GM13977 (cell line): ENCODE results near the gene LGR6.

ENCODE experiments used
- DNase-seq: peaks from one replicate; pipeline ENCODE4 v3.0.0; 2012; ENCODE audit warnings: low spot score
- in situ Hi-C: fragments of 300-500 bp; cut with MboI; formaldehyde crosslinking; loops from one replicate; pipeline ENCODE4 v1.12.0; 2022; ENCODE audit warnings: low sequenced_read_pairs, low pct_unique_long_range_greater_than_20kb, mixed read lengths, inconsistent platforms; ENCODE audit not compliant: unreplicated experiment
- TF ChIP-seq, protein P1 (sequence below): IDR thresholded peaks from 2 replicates; pipeline ENCODE4 v1.5.1; 2012; ENCODE audit warnings: mild to moderate bottlenecking, control low read depth; ENCODE audit not compliant: insufficient read depth; ENCODE audit errors: extremely low read depth, missing control alignments

LGR6 gene

DNA sequence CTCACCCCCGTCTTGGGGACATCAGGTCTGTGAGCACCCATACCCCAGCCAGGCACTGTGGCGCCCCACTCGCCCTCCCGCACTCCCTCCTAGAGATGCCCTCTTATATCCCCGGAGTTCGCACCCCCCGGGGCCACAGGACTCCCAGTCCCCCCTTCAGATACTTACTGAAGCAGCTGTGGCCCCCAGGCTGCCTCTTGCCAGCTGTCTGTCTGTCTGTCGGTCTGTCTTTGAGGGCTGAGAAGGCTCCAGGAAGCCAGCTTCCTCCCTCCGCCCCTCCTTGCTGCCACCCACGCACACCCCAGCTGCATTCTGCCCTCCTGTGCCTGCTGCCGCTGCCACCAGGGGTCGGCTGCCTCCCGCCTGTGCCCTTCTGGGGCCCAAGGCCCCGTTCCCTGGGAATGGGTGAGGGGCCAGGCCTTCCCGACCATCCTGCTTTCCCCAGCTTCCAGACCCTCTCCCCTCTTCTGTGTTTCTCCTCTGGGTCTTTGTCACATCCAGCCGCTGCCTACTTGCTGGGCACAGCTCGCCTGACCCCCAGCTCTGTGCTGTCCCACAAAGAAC, 33.1 kb upstream of the LGR6 start, which contains the start of gene PTPN7:
TSS of gene PTPN7 (minus strand) at position 226 of the 564 bp plus-strand sequence. CDS start 1,200 bp downstream, outside the sequence.
- TF ChIP-seq, protein P1, sequence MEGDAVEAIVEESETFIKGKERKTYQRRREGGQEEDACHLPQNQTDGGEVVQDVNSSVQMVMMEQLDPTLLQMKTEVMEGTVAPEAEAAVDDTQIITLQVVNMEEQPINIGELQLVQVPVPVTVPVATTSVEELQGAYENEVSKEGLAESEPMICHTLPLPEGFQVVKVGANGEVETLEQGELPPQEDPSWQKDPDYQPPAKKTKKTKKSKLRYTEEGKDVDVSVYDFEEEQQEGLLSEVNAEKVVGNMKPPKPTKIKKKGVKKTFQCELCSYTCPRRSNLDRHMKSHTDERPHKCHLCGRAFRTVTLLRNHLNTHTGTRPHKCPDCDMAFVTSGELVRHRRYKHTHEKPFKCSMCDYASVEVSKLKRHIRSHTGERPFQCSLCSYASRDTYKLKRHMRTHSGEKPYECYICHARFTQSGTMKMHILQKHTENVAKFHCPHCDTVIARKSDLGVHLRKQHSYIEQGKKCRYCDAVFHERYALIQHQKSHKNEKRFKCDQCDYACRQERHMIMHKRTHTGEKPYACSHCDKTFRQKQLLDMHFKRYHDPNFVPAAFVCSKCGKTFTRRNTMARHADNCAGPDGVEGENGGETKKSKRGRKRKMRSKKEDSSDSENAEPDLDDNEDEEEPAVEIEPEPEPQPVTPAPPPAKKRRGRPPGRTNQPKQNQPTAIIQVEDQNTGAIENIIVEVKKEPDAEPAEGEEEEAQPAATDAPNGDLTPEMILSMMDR = peak; percentile 68
- in situ Hi-C loops = no loop called here
- peak; percentile 78 for DNase-seq

DNA sequence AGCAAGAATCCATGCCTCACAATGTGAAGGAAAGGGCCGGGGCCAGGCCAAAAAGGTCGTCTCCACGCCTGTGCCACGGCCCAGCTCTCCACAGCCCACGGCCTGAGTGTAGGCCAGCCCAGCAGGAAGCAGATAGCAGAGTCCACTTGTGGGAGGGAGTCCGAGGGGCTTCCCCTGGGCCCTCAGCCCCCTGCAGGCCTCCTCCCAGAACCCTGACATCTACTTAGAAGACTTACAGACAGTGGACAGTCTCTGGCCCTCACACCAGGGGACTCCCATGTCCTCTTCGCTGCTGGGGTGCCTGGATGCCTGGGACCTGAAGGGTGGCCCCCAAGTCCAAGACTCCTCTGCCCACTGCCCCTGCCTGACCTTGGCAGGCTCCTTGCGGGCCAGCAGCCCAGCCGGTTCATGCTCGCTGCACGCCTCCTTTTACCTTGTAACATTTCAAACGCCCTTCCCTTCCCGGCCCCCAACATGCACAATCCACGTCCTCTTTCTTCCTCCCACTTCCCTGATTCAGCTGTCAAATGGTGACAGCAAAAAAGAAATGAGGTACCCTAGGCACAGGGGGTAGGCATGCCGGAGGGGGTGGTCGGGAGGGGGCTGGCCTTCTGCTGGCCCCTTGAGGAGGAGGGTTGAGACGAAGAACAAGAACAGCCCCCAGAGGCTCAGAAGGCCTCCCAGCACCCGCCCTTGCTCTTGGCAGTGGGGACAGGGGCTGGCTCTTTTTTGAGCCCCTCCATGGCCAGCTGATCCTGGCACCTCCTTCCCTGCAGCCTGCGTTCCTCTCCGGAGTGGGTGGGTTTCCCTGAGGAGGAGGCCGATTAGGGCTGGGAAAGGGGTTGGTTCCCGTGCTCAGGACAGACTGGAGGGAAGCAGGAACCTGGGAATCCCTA, 32.2 kb upstream of the LGR6 start:
- in situ Hi-C loops = no loop called here
- DNase-seq = no peak

GRCh38 chr1:202162047-202162417, 31.6 kb upstream of the LGR6 start:
- peak; percentile 63 for DNase-seq
- in situ Hi-C loops = no loop called here
- TF ChIP-seq, protein P1 = no peak

More for the DNA sequence above, 32.2 kb upstream of the LGR6 start:
- TF ChIP-seq, protein P1 = no peak

- TF ChIP-seq, protein P1 = no peak
- in situ Hi-C loops = no loop called here
- DNase-seq = no peak
Measured at GRCh38 chr1:202162418-202163280, 30.9 kb upstream of the LGR6 start.

DNA sequence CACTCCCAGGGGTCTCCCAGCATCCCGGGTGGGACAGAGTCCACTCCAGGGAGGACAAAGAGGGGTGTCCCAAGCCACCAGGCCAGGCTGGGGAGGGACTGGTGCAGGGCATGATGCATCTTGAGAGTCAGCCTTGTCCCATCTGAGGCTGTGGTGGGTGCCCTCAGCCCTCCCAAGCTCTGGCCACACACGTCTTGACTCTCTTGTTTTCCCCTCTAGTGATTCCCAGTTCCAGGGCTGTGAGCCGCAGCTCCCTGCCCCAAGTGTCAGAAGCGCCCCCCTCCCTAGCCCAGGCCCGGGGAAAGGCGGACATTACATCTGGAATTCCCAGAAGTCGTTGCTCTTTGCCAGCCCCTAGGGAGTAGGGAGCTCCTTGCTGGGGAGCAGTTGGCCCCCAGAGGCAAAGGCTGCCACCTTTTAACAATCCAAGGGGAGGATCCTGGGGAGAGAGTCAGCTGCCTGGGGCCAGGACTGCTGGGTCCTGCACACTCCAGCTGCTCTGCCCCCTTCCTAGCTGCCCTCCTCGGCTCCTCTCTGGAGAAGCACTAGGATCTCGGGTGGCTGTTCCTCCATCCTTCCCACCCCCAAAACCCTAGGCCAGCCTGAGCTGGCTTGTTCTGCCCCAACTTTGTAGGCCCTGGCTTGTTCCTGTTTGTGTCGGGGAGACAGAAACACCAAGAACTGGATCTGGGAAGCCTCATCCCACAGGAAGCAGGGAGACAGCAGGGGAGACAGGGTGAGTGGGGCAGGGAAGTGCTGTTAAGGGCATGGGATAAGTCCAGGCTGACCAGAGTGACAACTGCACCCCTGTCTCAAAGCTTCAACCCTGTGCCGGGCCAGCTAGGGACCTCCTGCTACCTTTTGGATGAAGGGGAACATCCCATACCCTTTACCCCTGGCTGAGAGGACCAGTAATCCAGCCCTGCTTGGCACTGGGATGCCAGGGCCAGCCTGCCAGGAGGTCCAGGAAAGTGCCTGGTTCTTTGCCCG, 30.0 kb upstream of the LGR6 start:
- TF ChIP-seq, protein P1 = no peak
- in situ Hi-C loops = no loop called here
- no peak for DNase-seq
